H9 (cell line): ENCODE measurements around the gene WFDC12. TPM values are rescaled to one million over a fixed set of nuclear protein-coding genes. Genes with fewer than 3 reads are reported as not detected.

ENCODE experiments used
- DNase-seq: peaks from one replicate; pipeline ENCODE4 v3.0.0-alpha.2; 2017
- H2AFZ ChIP-seq: one replicate; pipeline ENCODE4 v1.6.1; 2013; ENCODE audit warnings: mild to moderate bottlenecking, low read length, control low read depth, moderate library complexity
- H2AK5ac ChIP-seq: 2 replicates; pipeline ENCODE4 v1.6.1; 2013; ENCODE audit warnings: low read length, control low read depth, mixed read lengths; ENCODE audit not compliant: insufficient read length
- H2BK120ac ChIP-seq: one replicate; pipeline ENCODE4 v1.6.1; 2013; ENCODE audit warnings: low read depth, mild to moderate bottlenecking, low read length, control low read depth, inconsistent platforms; ENCODE audit not compliant: poor library complexity, severe bottlenecking
- H2BK12ac ChIP-seq: 2 replicates; pipeline ENCODE4 v1.6.1; 2013; ENCODE audit warnings: low read length, control low read depth, mixed read lengths, low read depth; ENCODE audit not compliant: insufficient read length
- H2BK15ac ChIP-seq: 2 replicates; pipeline ENCODE4 v1.6.1; 2013; ENCODE audit warnings: low read depth, low read length, control low read depth
- H2BK20ac ChIP-seq: one replicate; pipeline ENCODE4 v1.6.1; 2013; ENCODE audit warnings: low read depth, mild to moderate bottlenecking, low read length, control low read depth, inconsistent platforms; ENCODE audit not compliant: poor library complexity, severe bottlenecking
- H2BK5ac ChIP-seq: 2 replicates; pipeline ENCODE4 v1.6.1; 2013; ENCODE audit warnings: low read length, control low read depth, mixed read lengths; ENCODE audit not compliant: insufficient read length
- H3K14ac ChIP-seq: 2 replicates; pipeline ENCODE4 v1.6.1; 2013; ENCODE audit warnings: low read length, control low read depth; ENCODE audit not compliant: insufficient read depth
- H3K18ac ChIP-seq: 2 replicates; pipeline ENCODE4 v1.6.1; 2013; ENCODE audit warnings: low read depth, mild to moderate bottlenecking, mixed read lengths, low read length, control low read depth; ENCODE audit not compliant: insufficient read length
- H3K23ac ChIP-seq: 2 replicates; pipeline ENCODE4 v1.6.1; 2013; ENCODE audit warnings: low read length, control low read depth, mixed read lengths, low read depth; ENCODE audit not compliant: insufficient read length
- H3K23me2 ChIP-seq: 2 replicates; pipeline ENCODE4 v1.6.1; 2013; ENCODE audit warnings: low read depth, mild to moderate bottlenecking, mixed read lengths, low read length, control low read depth; ENCODE audit not compliant: insufficient read length, poor library complexity, severe bottlenecking
- H3K27ac ChIP-seq: 2 replicates; pipeline ENCODE4 v1.5.1; 2013; ENCODE audit warnings: low read length, control low read depth, mixed read lengths, low read depth; ENCODE audit not compliant: insufficient read length
- H3K27me3 ChIP-seq: 2 replicates; pipeline ENCODE4 v1.6.1; 2013; ENCODE audit warnings: low read length, control low read depth, inconsistent platforms; ENCODE audit not compliant: insufficient read depth
- H3K4ac ChIP-seq: 2 replicates; pipeline ENCODE4 v1.6.1; 2013; ENCODE audit warnings: low read depth, mild to moderate bottlenecking, control low read depth, inconsistent platforms, low read length, moderate library complexity
- H3K4me1 ChIP-seq: 2 replicates; pipeline ENCODE4 v1.6.1; 2013; ENCODE audit warnings: low read length, control low read depth, inconsistent platforms; ENCODE audit not compliant: insufficient read depth
- H3K4me2 ChIP-seq: 2 replicates; pipeline ENCODE4 v1.6.1; 2013; ENCODE audit warnings: low read length, control low read depth, mixed read lengths; ENCODE audit not compliant: insufficient read length, insufficient read depth
- H3K56ac ChIP-seq: 2 replicates; pipeline ENCODE4 v1.6.1; 2013; ENCODE audit warnings: low read depth, mild to moderate bottlenecking, mixed read lengths, low read length, control low read depth; ENCODE audit not compliant: insufficient read length
- H3K79me1 ChIP-seq: 2 replicates; pipeline ENCODE4 v1.6.1; 2013; ENCODE audit warnings: low read depth, mild to moderate bottlenecking, moderate library complexity, low read length, control low read depth, inconsistent platforms; ENCODE audit not compliant: insufficient read depth, poor library complexity, severe bottlenecking
- H3K79me2 ChIP-seq: 2 replicates; pipeline ENCODE4 v1.6.1; 2013; ENCODE audit warnings: low read length, control low read depth, inconsistent platforms; ENCODE audit not compliant: insufficient read depth
- H3K9ac ChIP-seq: 2 replicates; pipeline ENCODE4 v1.6.1; 2013; ENCODE audit warnings: low read length, control low read depth, mixed read lengths; ENCODE audit not compliant: insufficient read length; ENCODE audit errors: extremely low read depth
- H3K9me3 ChIP-seq: one replicate; pipeline ENCODE4 v1.6.1; 2013; ENCODE audit warnings: low read depth, low read length, inconsistent platforms; ENCODE audit not compliant: control insufficient read depth
- H3T11ph ChIP-seq: one replicate; pipeline ENCODE4 v1.6.1; 2013; ENCODE audit warnings: mild to moderate bottlenecking, low read length, control low read depth, inconsistent platforms
- H4K20me1 ChIP-seq: one replicate; pipeline ENCODE4 v1.6.1; 2013; ENCODE audit not compliant: control insufficient read depth, insufficient read length, insufficient read depth
- H4K5ac ChIP-seq: 2 replicates; pipeline ENCODE4 v1.6.1; 2013; ENCODE audit warnings: low read depth, mild to moderate bottlenecking, mixed read lengths, low read length, control low read depth; ENCODE audit not compliant: insufficient read length
- H4K8ac ChIP-seq: replicated peaks from 2 replicates; pipeline ENCODE4 v1.6.1; 2013; ENCODE audit warnings: low read length, control low read depth, mixed read lengths, low read depth; ENCODE audit not compliant: insufficient read length
- H4K91ac ChIP-seq: 2 replicates; pipeline ENCODE4 v1.6.1; 2013; ENCODE audit warnings: low read depth, mild to moderate bottlenecking, moderate library complexity, mixed read lengths, low read length, control low read depth; ENCODE audit not compliant: insufficient read length
- H3K27ac Mint-ChIP-seq, 3 experiments: 2 replicates in 2 of 3; 3 replicates in 1 of 3; pipeline ENCODE4 v1.8.0; 2020 to 2021; ENCODE audit warnings: mixed read lengths in 3 of 3, mild to moderate bottlenecking in 1 of 3, moderate library complexity in 1 of 3
- H3K27me3 Mint-ChIP-seq: 2 replicates; pipeline ENCODE4 v1.8.0; 2021; ENCODE audit warnings: low read depth, mild to moderate bottlenecking, moderate library complexity, mixed read lengths
- H3K36me3 Mint-ChIP-seq, 3 experiments: 2 replicates in 2 of 3; 3 replicates in 1 of 3; pipeline ENCODE4 v1.8.0; 2020 to 2021; ENCODE audit warnings: low read depth in 3 of 3, mixed read lengths in 3 of 3; ENCODE audit not compliant: insufficient read depth in 1 of 3
- H3K4me1 Mint-ChIP-seq, 2 experiments: 2 replicates each; pipeline ENCODE4 v1.8.0; 2020; ENCODE audit warnings: mixed read lengths in 2 of 2
- H3K4me3 Mint-ChIP-seq, 2 experiments: 2 replicates in 1 of 2; 3 replicates in 1 of 2; pipeline ENCODE4 v1.8.0; 2020 to 2021; ENCODE audit warnings: mild to moderate bottlenecking in 2 of 2, mixed read lengths in 2 of 2, moderate library complexity in 1 of 2
- H3K9me3 Mint-ChIP-seq, 2 experiments: 2 replicates in 1 of 2; 3 replicates in 1 of 2; pipeline ENCODE4 v1.8.0; 2020; ENCODE audit warnings: mild to moderate bottlenecking in 2 of 2, mixed read lengths in 2 of 2, moderate library complexity in 1 of 2
- CTCF ChIP-seq: fragments of 200-600 bp; sonication (generic); conservative IDR thresholded peaks from 3 replicates; pipeline ENCODE4 v1.8.0; 2021; ENCODE audit warnings: antibody characterized with exemption, mild to moderate bottlenecking
- WGBS: extraction: QIAGEN DNeasy Blood & Tissue Kit; methylation state at CpG from one replicate; pipeline ENCODE4 v1.1.7; 2013; ENCODE audit warnings: missing lambda C conversion rate, low lambda C conversion rate, mixed read lengths; ENCODE audit not compliant: insufficient read length; ENCODE audit errors: extremely low coverage; 5-methylcytosine and 5-hydroxymethylcytosine counted together
- total RNA-seq: library from RNA; stranded (reverse); gene quantifications from 2 replicates; pipeline ENCODE4 v1.2.1, GENCODE V29; 2021

WFDC12 gene
- total RNA-seq, 1 experiment from 2014 or later: not detected

GRCh38 chr20:45104786-45105185, 19.5 kb downstream of the WFDC12 start:
- no peak overlapping the region for H2AFZ ChIP-seq
- H3K27ac ChIP-seq: no peak overlapping the region
- H3K9ac ChIP-seq: no peak overlapping the region

More at GRCh38 chr20:45104786-45105185, 19.5 kb downstream of the WFDC12 start:
- Histone ChIP-seq H4K20me1 (no peaks in the 10 kb centered on the region), H2BK20ac (no peak overlapping the region), H3K56ac (no peak overlapping the region), H3T11ph (no peak overlapping the region), H3K79me1 (no peaks in the 10 kb centered on the region), H3K79me2 (no peaks in the 10 kb centered on the region), H3K9me3 (no peaks in the 10 kb centered on the region), H4K91ac (no peak overlapping the region), H2AK5ac (no peak overlapping the region), H3K23me2 (no peaks in the 10 kb centered on the region), H3K27me3 (no peaks in the 10 kb centered on the region; the same call in 1 of the 2 replicates), H4K8ac (no peak overlapping the region), H3K18ac (no peak overlapping the region), H2BK12ac (no peak overlapping the region), H3K4me2 (no peak overlapping the region), H3K14ac (no peak overlapping the region), H3K4me1 (no peaks in the 10 kb centered on the region; the same call in 1 of the 2 replicates), H3K4ac (no peak overlapping the region), H3K23ac (no peak overlapping the region), H2BK5ac (no peak overlapping the region), H2BK15ac (no peak overlapping the region), H4K5ac (no peak overlapping the region), H2BK120ac (no peak overlapping the region)
- no peak overlapping the region for H3K4me3 Mint-ChIP-seq
- no peak overlapping the region for H3K27ac Mint-ChIP-seq
- no CpG with 5 or more reads among the region's 5 CpGs for WGBS
- no peaks in the 10 kb centered on the region; a peak in 1 of 5 replicates for H3K9me3 Mint-ChIP-seq
- H3K36me3 Mint-ChIP-seq: no peaks in the 10 kb centered on the region
- no peak for DNase-seq
- peaks cover 6% of the 10 kb centered on the region in 2 experiments for H3K4me1 Mint-ChIP-seq
- no peak for TF ChIP-seq CTCF
- peaks cover 26% of the 10 kb centered on the region for H3K27me3 Mint-ChIP-seq
